ENCODE measurements around the gene AUP1. TPM values are rescaled to one million over a fixed set of nuclear protein-coding genes. Genes with fewer than 3 reads are reported as not detected.
A peak's percentile ranks its signal among the peaks of the same experiment; 100 is the strongest.

AUP1 gene
- total and polyA plus RNA-seq, 9 of the 15 experiments (the other 6 are each of a cell fraction or from before 2014, with no cell fraction given), result 70.7 to 245 (median 165) TPM

DNA sequence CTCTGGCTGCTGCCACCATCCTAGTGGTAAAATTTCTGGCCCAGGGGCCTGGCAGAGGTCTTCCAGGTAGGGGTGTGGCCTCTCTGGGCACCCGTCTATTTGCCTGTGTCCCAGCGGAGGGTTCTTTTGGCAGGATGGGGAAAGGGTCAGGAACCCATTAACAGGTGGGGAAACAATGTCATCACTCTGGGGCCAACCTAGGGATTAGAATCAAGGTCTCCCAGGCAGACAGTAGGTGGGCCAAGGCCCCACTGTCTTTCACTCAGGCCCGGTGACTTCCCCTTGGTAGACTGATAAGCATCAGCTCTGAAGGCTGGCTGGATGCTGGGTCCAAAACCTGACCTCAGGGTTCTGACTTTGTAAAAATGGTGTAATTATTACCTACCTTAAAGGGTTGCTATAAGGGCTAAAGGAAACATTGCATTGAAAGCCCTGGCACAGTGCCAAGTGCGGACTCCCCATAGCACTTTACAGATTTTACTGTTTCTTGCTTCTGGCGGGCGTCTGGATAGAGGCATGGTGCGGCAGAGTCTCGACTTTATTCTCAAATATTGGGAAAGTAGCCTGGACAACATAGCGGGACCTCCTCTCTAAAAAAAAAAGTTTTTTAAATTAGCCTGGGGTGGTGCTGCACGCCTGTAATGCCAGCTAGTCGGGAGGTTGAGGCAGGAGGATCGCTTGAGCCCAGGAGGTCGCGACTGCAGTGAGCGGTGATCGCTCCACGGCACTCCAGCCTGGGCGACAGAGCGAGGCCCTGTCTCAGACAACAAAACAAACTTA lies 32.3 kb downstream of the AUP1 start:
- peak in 1 of 2 experiments; percentile 7; a peak in 1 of 4 replicates for TF ChIP-seq RAD21 (CRISPR knock-in tag; conservative IDR thresholded peaks at IDR 0.05 in 1 of 2, IDR thresholded peaks at IDR 0.05 in 1 of 2)
- no peak for TF ChIP-seq CREM (IDR thresholded peaks at IDR 0.05; ENCODE audit: low read depth)
- TF ChIP-seq NFIX (CRISPR knock-in tag; IDR thresholded peaks at IDR 0.05; ENCODE audit: low read depth), result peak; percentile 97
- TF ChIP-seq SMAD1 (IDR thresholded peaks at IDR 0.05; ENCODE audit: low read depth, low read length, partially characterized antibody), result peak; percentile 80
- peak; percentile 99 for TF ChIP-seq NFIC (IDR thresholded peaks at IDR 0.05)
- H3K79me2 ChIP-seq (ENCODE audit: control insufficient read depth, insufficient read depth, low read length), result no peaks in the 10 kb centered on the region
- in situ Hi-C loops (cut with MboI), result no loop called here
- H3K4me1 ChIP-seq (replicated peaks in 1 of 2; ENCODE audit: control insufficient read depth in 2 of 2, insufficient read depth in 2 of 2, low read length in 2 of 2), result peaks cover 11 to 32% of the 10 kb centered on the region in 2 experiments; a peak in 4 of 5 replicates
- intact Hi-C loops (cut with micrococcal nuclease), result no loop called here
- peaks cover 23% of the 10 kb centered on the region; the same call in 2 of the 3 replicates for H3K36me3 ChIP-seq (ENCODE audit: control insufficient read depth, insufficient read depth, low read length)
- WGBS (ENCODE audit: insufficient coverage, low coverage, missing lambda C conversion rate), result 87% methylated on average over 18 of the region's 19 CpGs
- FAIRE-seq (no peak), ATAC-seq (no peak), DNase-seq (ENCODE audit: extremely low read depth in 1 of 4, low spot score in 3 of 4) (no peak)
- CTCF ChIA-PET (ENCODE audit: low intra/inter-chr PET ratio), result no interaction called here
- no peaks in the 10 kb centered on the region for H3K27me3 ChIP-seq (ENCODE audit: control insufficient read depth in 2 of 2, insufficient read depth in 2 of 2, low read length in 2 of 2)
- POLR2A ChIA-PET, result interaction anchor here (1.0 kb wide), 1 partner anchor 25 kb away, joined by 3 read pairs; no protein-coding TSS in a partner anchor
- no peak overlapping the region for H3K9ac ChIP-seq (ENCODE audit: insufficient read depth in 1 of 2, low read depth in 2 of 2, low read length in 2 of 2)
- no TSS peak for BruUV-seq (replicated peaks)
- no peak overlapping the region for H3K4me3 ChIP-seq
- no peak overlapping the region for H2AFZ ChIP-seq (ENCODE audit: low read depth, low read length)
- no peaks in the 10 kb centered on the region for H3K9me3 ChIP-seq (replicated peaks; ENCODE audit: control insufficient read depth, insufficient read depth, low read depth, low read length)
- H4K20me1 ChIP-seq (replicated peaks; ENCODE audit: control insufficient read depth, insufficient read depth, low read length), result no peaks in the 10 kb centered on the region
- no peak overlapping the region for H3K4me2 ChIP-seq (ENCODE audit: insufficient read depth, low read length)
- H3K9me1 ChIP-seq (ENCODE audit: control insufficient read depth, insufficient read depth, low read length), result no peaks in the 10 kb centered on the region
- no peak overlapping the region for H3K27ac ChIP-seq (ENCODE audit: extremely low read depth, low read depth, low read length)

All from K562 (cell line).